ENCODE measurements around the gene UNC93B1. TPM values are rescaled to one million over a fixed set of nuclear protein-coding genes. Genes with fewer than 3 reads are reported as not detected.
"Not testable (repeated sequence)": the region's sequence is repeated elsewhere in the genome, so short reads cannot be mapped to it uniquely, and the experiment has no call there.

The UNC93B1 gene
- polyA plus RNA-seq, 4 donors: 27.2 to 82.1 (median 41.4) TPM

- peak overlapping the region; percentile 47 to 60 (median 50) for H3K4me3 ChIP-seq (ENCODE audit: low read depth in 1 of 3, low read length in 3 of 3)
- WGBS, 3 donors: 3 to 5% (median 3%) methylated on average over 5 to 26 of the region's 26 CpGs
- DNase-seq: peak in 1 of 2 donors; percentile 7
- not testable (repeated sequence) for H3K9me3 ChIP-seq (ENCODE audit: control insufficient read depth in 2 of 2, insufficient read depth in 1 of 2, low read depth in 1 of 2, low read length in 1 of 2); H3K36me3 ChIP-seq (ENCODE audit: control insufficient read depth in 3 of 3, insufficient read depth in 2 of 3, low read depth in 1 of 3, low read length in 3 of 3); H3K4me1 ChIP-seq (ENCODE audit: control insufficient read depth in 3 of 3, insufficient read depth in 2 of 3, low read depth in 1 of 3, low read length in 2 of 3); H3K27me3 ChIP-seq (ENCODE audit: control insufficient read depth in 3 of 3, insufficient read depth in 3 of 3, low read length in 3 of 3); H3K27ac ChIP-seq (ENCODE audit: low read depth in 1 of 3, low read length in 2 of 3); FAIRE-seq
Observed at GRCh38 chr11:67954971-67955370, 48.9 kb downstream of the UNC93B1 start.

GRCh38 chr11:67954251-67954650, 49.6 kb downstream of the UNC93B1 start:
- not testable (repeated sequence) for H3K27me3 ChIP-seq (ENCODE audit: control insufficient read depth in 3 of 3, insufficient read depth in 3 of 3, low read length in 3 of 3); H3K27ac ChIP-seq (ENCODE audit: low read depth in 1 of 3, low read length in 2 of 3); H3K36me3 ChIP-seq (ENCODE audit: control insufficient read depth in 3 of 3, insufficient read depth in 2 of 3, low read depth in 1 of 3, low read length in 3 of 3); DNase-seq; FAIRE-seq; H3K4me1 ChIP-seq (ENCODE audit: control insufficient read depth in 3 of 3, insufficient read depth in 2 of 3, low read depth in 1 of 3, low read length in 2 of 3); H3K9me3 ChIP-seq (ENCODE audit: control insufficient read depth in 2 of 2, insufficient read depth in 1 of 2, low read depth in 1 of 2, low read length in 1 of 2)
- peak overlapping the region in 1 of 3 donors; percentile 60 for H3K4me3 ChIP-seq (ENCODE audit: low read depth in 1 of 3, low read length in 3 of 3)
- WGBS, 3 donors: 93 to 94% (median 94%) methylated on average over 12 to 14 of the region's 14 CpGs

- FAIRE-seq; H3K27me3 ChIP-seq (ENCODE audit: control insufficient read depth in 3 of 3, insufficient read depth in 3 of 3, low read length in 3 of 3); DNase-seq; H3K9me3 ChIP-seq (ENCODE audit: control insufficient read depth in 2 of 2, insufficient read depth in 1 of 2, low read depth in 1 of 2, low read length in 1 of 2); H3K27ac ChIP-seq (ENCODE audit: low read depth in 1 of 3, low read length in 2 of 3); H3K36me3 ChIP-seq (ENCODE audit: control insufficient read depth in 3 of 3, insufficient read depth in 2 of 3, low read depth in 1 of 3, low read length in 3 of 3); H3K4me3 ChIP-seq (ENCODE audit: low read depth in 1 of 3, low read length in 3 of 3): not testable (repeated sequence)
- 72 to 86% (median 86%) methylated on average over 7 to 8 of the region's 8 CpGs for WGBS, 3 donors
- peaks cover 0 to 11% (median 0%) of the 10 kb centered on the region in 3 donors for H3K4me1 ChIP-seq (ENCODE audit: control insufficient read depth in 3 of 3, insufficient read depth in 2 of 3, low read depth in 1 of 3, low read length in 2 of 3)
Observed at GRCh38 chr11:67950705-67951104, 53.2 kb downstream of the UNC93B1 start.

GRCh38 chr11:67947785-67948184, 56.1 kb downstream of the UNC93B1 start:
- FAIRE-seq; H3K36me3 ChIP-seq (ENCODE audit: control insufficient read depth in 3 of 3, insufficient read depth in 2 of 3, low read depth in 1 of 3, low read length in 3 of 3); H3K27ac ChIP-seq (ENCODE audit: low read depth in 1 of 3, low read length in 2 of 3); H3K9me3 ChIP-seq (ENCODE audit: control insufficient read depth in 2 of 2, insufficient read depth in 1 of 2, low read depth in 1 of 2, low read length in 1 of 2); H3K27me3 ChIP-seq (ENCODE audit: control insufficient read depth in 3 of 3, insufficient read depth in 3 of 3, low read length in 3 of 3); H3K4me3 ChIP-seq (ENCODE audit: low read depth in 1 of 3, low read length in 3 of 3): not testable (repeated sequence)
- peak in 1 of 2 donors; percentile 15 for DNase-seq
- WGBS, 3 donors: 55 to 82% (median 70%) methylated on average over 4 to 6 of the region's 7 CpGs
- peaks cover 0 to 11% (median 0%) of the 10 kb centered on the region in 3 donors for H3K4me1 ChIP-seq (ENCODE audit: control insufficient read depth in 3 of 3, insufficient read depth in 2 of 3, low read depth in 1 of 3, low read length in 2 of 3)

GRCh38 chr11:67946403-67946802, 57.5 kb downstream of the UNC93B1 start:
- not testable (repeated sequence) for H3K36me3 ChIP-seq (ENCODE audit: control insufficient read depth in 3 of 3, insufficient read depth in 2 of 3, low read depth in 1 of 3, low read length in 3 of 3); FAIRE-seq; H3K9me3 ChIP-seq (ENCODE audit: control insufficient read depth in 2 of 2, insufficient read depth in 1 of 2, low read depth in 1 of 2, low read length in 1 of 2); H3K27me3 ChIP-seq (ENCODE audit: control insufficient read depth in 3 of 3, insufficient read depth in 3 of 3, low read length in 3 of 3); H3K4me3 ChIP-seq (ENCODE audit: low read depth in 1 of 3, low read length in 3 of 3)
- DNase-seq: peak; percentile 26 to 61
- Histone ChIP-seq H3K27ac (ENCODE audit: low read depth in 1 of 3, low read length in 2 of 3) (peak overlapping the region in 2 of 3 donors; percentile 22 to 34), H3K4me1 (ENCODE audit: control insufficient read depth in 3 of 3, insufficient read depth in 2 of 3, low read depth in 1 of 3, low read length in 2 of 3) (peaks cover 0 to 11% (median 0%) of the 10 kb centered on the region in 3 donors)
- 25 to 60% (median 26%) methylated on average over 4 of the region's 4 CpGs for WGBS, 3 donors

- WGBS, 3 donors: 56 to 70% (median 61%) methylated on average over 2 to 5 of the region's 5 CpGs
- H3K36me3 ChIP-seq (ENCODE audit: control insufficient read depth in 3 of 3, insufficient read depth in 2 of 3, low read depth in 1 of 3, low read length in 3 of 3); H3K9me3 ChIP-seq (ENCODE audit: control insufficient read depth in 2 of 2, insufficient read depth in 1 of 2, low read depth in 1 of 2, low read length in 1 of 2); H3K27me3 ChIP-seq (ENCODE audit: control insufficient read depth in 3 of 3, insufficient read depth in 3 of 3, low read length in 3 of 3); FAIRE-seq; DNase-seq; H3K4me3 ChIP-seq (ENCODE audit: low read depth in 1 of 3, low read length in 3 of 3); H3K27ac ChIP-seq (ENCODE audit: low read depth in 1 of 3, low read length in 2 of 3): not testable (repeated sequence)
- peaks cover 0 to 11% (median 0%) of the 10 kb centered on the region in 3 donors for H3K4me1 ChIP-seq (ENCODE audit: control insufficient read depth in 3 of 3, insufficient read depth in 2 of 3, low read depth in 1 of 3, low read length in 2 of 3)
Observed at GRCh38 chr11:67943406-67943805, 60.5 kb downstream of the UNC93B1 start.

Other genes with a start within 250 kb of the UNC93B1 start
- 10 to 100 TPM; 14.4 to 28.1 (median 21.6) TPM for gene ALDH3B1, start 6.2 kb upstream of the UNC93B1 start, polyA plus RNA-seq
- gene NDUFS8, start 26.6 kb upstream of the UNC93B1 start, polyA plus RNA-seq: 100 to 1,000 TPM in 3 of 4 donors, 10 to 100 TPM in 1; 71.4 to 290 (median 203) TPM
- gene TCIRG1, start 34.9 kb upstream of the UNC93B1 start, polyA plus RNA-seq: 100 to 1,000 TPM in 3 of 4 donors, 10 to 100 TPM in 1; 79.1 to 437 (median 285) TPM
- 100 to 1,000 TPM in 3 of 4 donors, 10 to 100 TPM in 1; 31.5 to 180 (median 139) TPM for gene CHKA, start 117.3 kb upstream of the UNC93B1 start, polyA plus RNA-seq
- 10 to 100 TPM; 17.3 to 53.5 (median 30.0) TPM for gene KMT5B, start 209.2 kb upstream of the UNC93B1 start, polyA plus RNA-seq